ENCODE results near the gene AWAT1.

DNA sequence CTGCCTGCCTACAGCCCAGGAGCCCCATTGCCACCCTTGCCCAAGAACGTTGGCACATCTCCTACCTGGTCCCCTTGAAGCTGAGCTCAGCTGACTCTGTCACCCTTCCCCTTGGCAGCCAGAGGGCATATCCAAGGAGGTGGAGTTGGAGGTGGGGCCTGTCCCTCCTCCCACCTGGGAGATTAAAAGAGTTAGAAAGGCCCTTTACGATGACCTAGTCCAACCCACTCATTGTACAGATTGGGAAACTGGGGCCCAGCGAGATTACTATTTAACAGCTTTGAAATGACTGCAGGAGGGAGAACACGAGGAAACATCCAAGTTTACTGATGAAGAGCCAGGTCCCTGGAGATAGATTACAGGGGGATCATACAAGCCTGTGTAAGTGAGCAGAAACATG is 25.6 kb downstream of the AWAT1 start, which contains the start of gene P2RY4:
- TF ChIP-seq, protein P1, sequence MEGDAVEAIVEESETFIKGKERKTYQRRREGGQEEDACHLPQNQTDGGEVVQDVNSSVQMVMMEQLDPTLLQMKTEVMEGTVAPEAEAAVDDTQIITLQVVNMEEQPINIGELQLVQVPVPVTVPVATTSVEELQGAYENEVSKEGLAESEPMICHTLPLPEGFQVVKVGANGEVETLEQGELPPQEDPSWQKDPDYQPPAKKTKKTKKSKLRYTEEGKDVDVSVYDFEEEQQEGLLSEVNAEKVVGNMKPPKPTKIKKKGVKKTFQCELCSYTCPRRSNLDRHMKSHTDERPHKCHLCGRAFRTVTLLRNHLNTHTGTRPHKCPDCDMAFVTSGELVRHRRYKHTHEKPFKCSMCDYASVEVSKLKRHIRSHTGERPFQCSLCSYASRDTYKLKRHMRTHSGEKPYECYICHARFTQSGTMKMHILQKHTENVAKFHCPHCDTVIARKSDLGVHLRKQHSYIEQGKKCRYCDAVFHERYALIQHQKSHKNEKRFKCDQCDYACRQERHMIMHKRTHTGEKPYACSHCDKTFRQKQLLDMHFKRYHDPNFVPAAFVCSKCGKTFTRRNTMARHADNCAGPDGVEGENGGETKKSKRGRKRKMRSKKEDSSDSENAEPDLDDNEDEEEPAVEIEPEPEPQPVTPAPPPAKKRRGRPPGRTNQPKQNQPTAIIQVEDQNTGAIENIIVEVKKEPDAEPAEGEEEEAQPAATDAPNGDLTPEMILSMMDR (IDR thresholded peaks at IDR 0.05) = no peak
- TF ChIP-seq SIN3A (IDR thresholded peaks at IDR 0.05; ENCODE audit: borderline replicate concordance, insufficient read depth, low read depth, low read length) (no peak), POLR2AphosphoS5 (IDR thresholded peaks at IDR 0.05; ENCODE audit: low read depth, low read length) (no peak)
- TF ChIP-seq, protein P2, sequence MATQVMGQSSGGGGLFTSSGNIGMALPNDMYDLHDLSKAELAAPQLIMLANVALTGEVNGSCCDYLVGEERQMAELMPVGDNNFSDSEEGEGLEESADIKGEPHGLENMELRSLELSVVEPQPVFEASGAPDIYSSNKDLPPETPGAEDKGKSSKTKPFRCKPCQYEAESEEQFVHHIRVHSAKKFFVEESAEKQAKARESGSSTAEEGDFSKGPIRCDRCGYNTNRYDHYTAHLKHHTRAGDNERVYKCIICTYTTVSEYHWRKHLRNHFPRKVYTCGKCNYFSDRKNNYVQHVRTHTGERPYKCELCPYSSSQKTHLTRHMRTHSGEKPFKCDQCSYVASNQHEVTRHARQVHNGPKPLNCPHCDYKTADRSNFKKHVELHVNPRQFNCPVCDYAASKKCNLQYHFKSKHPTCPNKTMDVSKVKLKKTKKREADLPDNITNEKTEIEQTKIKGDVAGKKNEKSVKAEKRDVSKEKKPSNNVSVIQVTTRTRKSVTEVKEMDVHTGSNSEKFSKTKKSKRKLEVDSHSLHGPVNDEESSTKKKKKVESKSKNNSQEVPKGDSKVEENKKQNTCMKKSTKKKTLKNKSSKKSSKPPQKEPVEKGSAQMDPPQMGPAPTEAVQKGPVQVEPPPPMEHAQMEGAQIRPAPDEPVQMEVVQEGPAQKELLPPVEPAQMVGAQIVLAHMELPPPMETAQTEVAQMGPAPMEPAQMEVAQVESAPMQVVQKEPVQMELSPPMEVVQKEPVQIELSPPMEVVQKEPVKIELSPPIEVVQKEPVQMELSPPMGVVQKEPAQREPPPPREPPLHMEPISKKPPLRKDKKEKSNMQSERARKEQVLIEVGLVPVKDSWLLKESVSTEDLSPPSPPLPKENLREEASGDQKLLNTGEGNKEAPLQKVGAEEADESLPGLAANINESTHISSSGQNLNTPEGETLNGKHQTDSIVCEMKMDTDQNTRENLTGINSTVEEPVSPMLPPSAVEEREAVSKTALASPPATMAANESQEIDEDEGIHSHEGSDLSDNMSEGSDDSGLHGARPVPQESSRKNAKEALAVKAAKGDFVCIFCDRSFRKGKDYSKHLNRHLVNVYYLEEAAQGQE (IDR thresholded peaks at IDR 0.05; ENCODE audit: insufficient read depth in 1 of 2, low read depth in 2 of 2, low read length in 1 of 2) = no peak
